HG03460 (cell line): ENCODE results near the gene PRDX2.
"Not testable (repeated sequence)": the region's sequence is repeated elsewhere in the genome, so short reads cannot be mapped to it uniquely, and the experiment has no call there.

Experiments used
- ATAC-seq: cut with Tn5 transposase; IDR thresholded peaks from one replicate; pipeline ENCODE4 v1.9.1; 2021; ENCODE audit not compliant: unreplicated experiment

PRDX2 gene

GRCh38 chr19:12801466-12802266, at the start of gene PRDX2, which contains the start of gene THSD8:
PRDX2 (minus strand) TSS chr19:12801800; CDS start chr19:12801261, 539 bp downstream.
THSD8 (plus strand) TSS chr19:12802069; CDS start chr19:12802072, 3 bp downstream.
- ATAC-seq, result no peak

- no peak for ATAC-seq
These were observed 45.8 kb upstream of the PRDX2 start for GRCh38 chr19:12847159-12848139.

GRCh38 chr19:12846613-12847012, 45.0 kb upstream of the PRDX2 start:
- not testable (repeated sequence) for ATAC-seq

GRCh38 chr19:12843999-12844732, 42.6 kb upstream of the PRDX2 start:
- ATAC-seq, result no peak

- no peak for ATAC-seq
These were observed 41.7 kb upstream of the PRDX2 start for GRCh38 chr19:12843328-12843727.

- no peak for ATAC-seq
These were observed 40.9 kb upstream of the PRDX2 start for GRCh38 chr19:12842511-12842910.

- ATAC-seq, result no peak
These were observed 39.5 kb upstream of the PRDX2 start for GRCh38 chr19:12841094-12841493.

GRCh38 chr19:12840091-12841079, 38.8 kb upstream of the PRDX2 start:
- no peak for ATAC-seq

GRCh38 chr19:12838886-12839756, 37.5 kb upstream of the PRDX2 start:
- no peak for ATAC-seq

GRCh38 chr19:12838182-12838885, 36.7 kb upstream of the PRDX2 start, which contains the start of gene MAST1:
MAST1 (plus strand) TSS chr19:12838515; CDS start chr19:12838573, 58 bp downstream.
- ATAC-seq, result no peak

- ATAC-seq, result no peak
These were observed 35.6 kb upstream of the PRDX2 start for GRCh38 chr19:12837225-12837624.

- ATAC-seq, result no peak
These were observed 34.9 kb upstream of the PRDX2 start for GRCh38 chr19:12836529-12836863.

- no peak for ATAC-seq
These were observed 33.6 kb upstream of the PRDX2 start for GRCh38 chr19:12834976-12835757.

- ATAC-seq, result no peak
These were observed 33.0 kb upstream of the PRDX2 start, which contains the start of gene RTBDN for GRCh38 chr19:12834566-12834943. RTBDN (minus strand) TSS chr19:12834579; CDS start chr19:12829979, 4,600 bp downstream.

GRCh38 chr19:12833738-12834565, 32.4 kb upstream of the PRDX2 start:
- ATAC-seq, result no peak

- ATAC-seq, result no peak
These were observed 31.8 kb upstream of the PRDX2 start for GRCh38 chr19:12833418-12833737.

- ATAC-seq, result no peak
These were observed 26.9 kb upstream of the PRDX2 start for GRCh38 chr19:12828494-12828893.
